ENCODE results near the gene TMEM176B. TPM values are rescaled to one million over a fixed set of nuclear protein-coding genes. Genes with fewer than 3 reads are reported as not detected.
"Not testable (repeated sequence)": the region's sequence is repeated elsewhere in the genome, so short reads cannot be mapped to it uniquely, and the experiment has no call there.

Gene TMEM176B
- total and polyA plus RNA-seq, 5 donors: 101 to 344 (median 158) TPM

DNA sequence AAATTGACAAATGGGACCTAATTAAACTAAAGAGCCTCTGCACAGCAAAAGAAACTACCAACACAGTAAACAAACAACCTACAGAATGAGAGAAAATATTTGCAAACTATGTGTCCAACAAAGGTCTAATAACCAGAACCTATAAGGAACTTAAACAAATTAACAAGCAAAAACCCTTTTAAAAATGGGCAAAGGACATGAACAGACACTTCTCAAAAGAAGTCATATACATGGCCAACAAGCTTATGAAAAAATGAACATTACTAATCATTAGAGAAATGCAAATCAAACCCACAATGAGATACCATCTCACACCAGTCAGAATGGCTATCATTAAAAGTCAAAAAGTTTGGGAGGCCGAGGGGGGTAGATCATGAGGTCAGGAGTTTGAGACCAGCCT lies 26.0 kb downstream of the TMEM176B start:
- H3K4me1 ChIP-seq (ENCODE audit: control insufficient read depth, insufficient read depth, low read length); H3K9me3 ChIP-seq (ENCODE audit: control insufficient read depth, low read length); H3K27me3 ChIP-seq (ENCODE audit: control insufficient read depth, insufficient read depth); ATAC-seq; H3K27ac ChIP-seq (ENCODE audit: low read length); DNase-seq; H3K4me3 ChIP-seq (ENCODE audit: low read length): not testable (repeated sequence)
- 80% methylated on average over 1 of the region's 1 CpG for WGBS
- intact Hi-C loops (cut with DNase I): loop anchor here in 3 of 4 donors (10.0 kb wide), 2 partner anchors 211 to 221 kb away; partner anchors contain the start of gene NOS3 (in 1 of the 3)

DNA sequence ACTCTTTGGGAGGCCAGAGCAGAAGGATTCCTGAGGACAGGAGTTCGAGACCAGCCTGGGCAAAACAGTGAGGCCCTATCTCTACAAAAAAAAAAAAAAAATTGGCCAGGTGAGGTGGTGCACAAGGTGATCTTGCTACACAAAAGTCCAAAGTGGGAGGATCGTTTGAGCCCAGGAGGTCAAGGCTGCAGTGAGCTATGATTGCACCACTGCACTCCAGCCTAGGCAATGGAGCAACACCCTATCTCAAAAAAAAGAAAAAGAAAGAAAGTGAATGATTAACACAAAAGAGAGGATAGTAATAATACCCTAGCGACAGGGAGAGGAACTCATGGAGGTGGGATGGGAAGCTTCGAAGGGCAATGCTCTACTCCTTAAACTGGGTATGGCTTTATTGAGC lies 30.4 kb downstream of the TMEM176B start:
- no peak overlapping the region for H3K27ac ChIP-seq (ENCODE audit: low read length)
- H3K27me3 ChIP-seq (ENCODE audit: control insufficient read depth, insufficient read depth): no peaks in the 10 kb centered on the region
- intact Hi-C loops (cut with DNase I): loop anchor here in 3 of 4 donors (10.0 kb wide), 2 partner anchors 215 to 225 kb away; partner anchors contain the start of gene NOS3 (in 1 of the 3)
- DNase-seq (no peak), ATAC-seq (no peak)
- H3K4me3 ChIP-seq (ENCODE audit: low read length): no peak overlapping the region
- H3K4me1 ChIP-seq (ENCODE audit: control insufficient read depth, insufficient read depth, low read length): no peaks in the 10 kb centered on the region
- no peaks in the 10 kb centered on the region for H3K9me3 ChIP-seq (ENCODE audit: control insufficient read depth, low read length)
- 90% methylated on average over 4 of the region's 4 CpGs for WGBS

- no peaks in the 10 kb centered on the region for H3K27me3 ChIP-seq (ENCODE audit: control insufficient read depth, insufficient read depth)
- no peak overlapping the region for H3K27ac ChIP-seq (ENCODE audit: low read length)
- DNase-seq (no peak), ATAC-seq (peak in 1 of 2 donors; percentile 53)
- H3K9me3 ChIP-seq (ENCODE audit: control insufficient read depth, low read length): no peaks in the 10 kb centered on the region
- intact Hi-C loops (cut with DNase I): no loop called here
- no peaks in the 10 kb centered on the region for H3K4me1 ChIP-seq (ENCODE audit: control insufficient read depth, insufficient read depth, low read length)
- H3K4me3 ChIP-seq (ENCODE audit: low read length): no peak overlapping the region
Observed at GRCh38 chr7:150766334-150766709, 33.8 kb downstream of the TMEM176B start.

GRCh38 chr7:150759479-150759878 lies 40.7 kb downstream of the TMEM176B start:
- H3K9me3 ChIP-seq (ENCODE audit: control insufficient read depth, low read length): no peaks in the 10 kb centered on the region
- intact Hi-C loops (cut with DNase I): loop anchor here in 2 of 4 donors (5.0 to 10.0 kb wide), 2 partner anchors 135 to 312 kb away; no protein-coding TSS in a partner anchor
- peaks cover 6% of the 10 kb centered on the region for H3K4me1 ChIP-seq (ENCODE audit: control insufficient read depth, insufficient read depth, low read length)
- H3K4me3 ChIP-seq (ENCODE audit: low read length): no peak overlapping the region
- no peak overlapping the region for H3K27ac ChIP-seq (ENCODE audit: low read length)
- ATAC-seq (no peak), DNase-seq (no peak)
- WGBS: 72% methylated on average over 1 of the region's 1 CpG
- H3K27me3 ChIP-seq (ENCODE audit: control insufficient read depth, insufficient read depth): no peaks in the 10 kb centered on the region

GRCh38 chr7:150756858-150757257 lies 43.3 kb downstream of the TMEM176B start:
- 44% methylated on average over 1 of the region's 1 CpG for WGBS
- Histone ChIP-seq H3K27me3 (ENCODE audit: control insufficient read depth, insufficient read depth) (no peaks in the 10 kb centered on the region), H3K4me1 (ENCODE audit: control insufficient read depth, insufficient read depth, low read length) (peaks cover 9% of the 10 kb centered on the region), H3K9me3 (ENCODE audit: control insufficient read depth, low read length) (no peaks in the 10 kb centered on the region), H3K27ac (ENCODE audit: low read length) (no peak overlapping the region), H3K4me3 (ENCODE audit: low read length) (no peak overlapping the region)
- ATAC-seq (peak in 1 of 2 donors; percentile 17), DNase-seq (no peak)
- intact Hi-C loops (cut with DNase I): loop anchor here in 2 of 4 donors (5.0 to 10.0 kb wide), 2 partner anchors 132 to 310 kb away; no protein-coding TSS in a partner anchor

DNA sequence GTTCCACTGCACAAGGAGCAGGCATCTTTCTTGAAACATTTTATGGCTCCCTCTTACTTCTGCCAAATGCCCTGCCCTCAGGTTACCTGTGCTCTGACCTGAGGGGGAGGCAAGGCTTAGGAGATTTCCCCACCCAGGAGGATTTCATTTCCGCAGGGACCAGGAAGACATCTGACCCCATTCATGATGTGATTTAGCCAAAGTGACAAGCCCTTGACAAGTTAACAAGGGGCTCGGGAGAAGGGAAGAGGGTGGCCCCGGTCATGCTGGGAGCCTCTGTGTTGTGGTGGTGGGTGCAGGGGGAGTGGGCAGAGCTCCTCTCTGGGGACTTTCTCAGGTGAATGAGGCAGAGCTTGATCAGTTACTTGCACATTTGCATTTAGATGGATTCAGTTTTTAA lies 44.0 kb downstream of the TMEM176B start:
- 60% methylated on average over 3 of the region's 3 CpGs for WGBS
- no peak for DNase-seq
- H3K4me1 ChIP-seq (ENCODE audit: control insufficient read depth, insufficient read depth, low read length): peaks cover 9% of the 10 kb centered on the region
- H3K27me3 ChIP-seq (ENCODE audit: control insufficient read depth, insufficient read depth): no peaks in the 10 kb centered on the region
- no peak for ATAC-seq
- peak overlapping the region; percentile 81 for H3K27ac ChIP-seq (ENCODE audit: low read length)
- H3K9me3 ChIP-seq (ENCODE audit: control insufficient read depth, low read length): no peaks in the 10 kb centered on the region
- intact Hi-C loops (cut with DNase I): loop anchor here in 2 of 4 donors (5.0 to 10.0 kb wide), 2 partner anchors 131 to 309 kb away; no protein-coding TSS in a partner anchor
- no peak overlapping the region for H3K4me3 ChIP-seq (ENCODE audit: low read length)

DNA sequence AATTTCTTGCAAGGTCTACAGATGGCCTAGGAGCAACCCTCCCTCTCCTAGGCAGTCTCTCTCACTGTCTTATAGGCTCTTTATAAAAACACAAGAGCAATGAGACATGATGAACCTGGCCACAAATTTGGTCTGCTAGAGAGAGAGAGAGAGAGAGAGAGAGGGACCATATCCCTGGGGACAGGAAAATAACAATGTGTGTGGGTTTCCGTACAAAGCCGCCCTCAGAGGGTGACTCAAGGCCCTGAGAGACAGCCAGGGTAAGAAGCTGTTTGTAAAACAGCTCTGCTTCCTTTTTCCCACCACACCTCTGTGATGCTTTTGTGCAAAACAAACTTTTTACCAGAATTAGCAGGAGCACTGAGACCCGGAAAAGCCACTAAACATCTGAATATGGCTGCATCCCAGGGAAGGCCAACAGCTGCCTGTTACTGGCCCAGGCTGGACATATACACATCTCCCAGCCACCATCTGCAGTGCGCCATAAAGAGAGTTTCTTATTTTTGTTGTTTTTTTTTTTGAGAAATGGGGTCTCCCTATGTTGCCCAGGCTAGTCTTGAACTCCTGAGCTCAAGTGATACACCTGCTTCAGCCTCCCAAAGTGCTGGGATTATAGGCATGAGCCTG lies 44.6 kb downstream of the TMEM176B start:
- Histone ChIP-seq H3K27me3 (ENCODE audit: control insufficient read depth, insufficient read depth) (no peaks in the 10 kb centered on the region), H3K4me3 (ENCODE audit: low read length) (no peak overlapping the region), H3K4me1 (ENCODE audit: control insufficient read depth, insufficient read depth, low read length) (peaks cover 9% of the 10 kb centered on the region), H3K9me3 (ENCODE audit: control insufficient read depth, low read length) (no peaks in the 10 kb centered on the region), H3K27ac (ENCODE audit: low read length) (peak overlapping the region; percentile 81)
- intact Hi-C loops (cut with DNase I): loop anchor here in 3 of 4 donors (2.0 to 10.0 kb wide), 3 partner anchors 131 to 308 kb away; partner anchors contain the start of gene GIMAP8 (in 1 of the 3)
- 53% methylated on average over 4 of the region's 4 CpGs for WGBS
- ATAC-seq (peak; percentile 64 to 79), DNase-seq (peak in 2 of 3 donors; percentile 37 to 40)

DNA sequence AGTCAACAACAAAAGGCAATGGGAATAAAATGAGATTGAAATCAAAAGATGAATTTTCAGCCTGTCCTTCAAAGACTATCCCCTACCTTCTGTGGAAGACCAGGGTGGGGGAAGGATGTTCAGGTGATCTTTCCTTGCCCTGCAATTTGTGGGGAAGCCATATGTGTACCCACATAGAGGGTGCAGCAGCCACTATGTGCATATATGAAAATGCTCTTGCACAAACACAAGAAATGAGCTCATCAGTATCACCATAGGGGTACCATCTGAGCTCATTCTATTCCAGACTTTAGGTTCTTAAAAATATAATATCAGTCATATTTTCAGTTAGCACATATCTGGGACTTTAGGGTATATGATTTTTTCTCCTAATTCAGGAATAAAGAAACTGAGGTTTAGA lies 45.2 kb downstream of the TMEM176B start:
- intact Hi-C loops (cut with DNase I): loop anchor here in 3 of 4 donors (2.0 to 10.0 kb wide), 3 partner anchors 130 to 308 kb away; partner anchors contain the start of gene GIMAP8 (in 1 of the 3)
- no peak for DNase-seq
- H3K27ac ChIP-seq (ENCODE audit: low read length): peak overlapping the region; percentile 81
- ATAC-seq: no peak
- H3K4me1 ChIP-seq (ENCODE audit: control insufficient read depth, insufficient read depth, low read length): peaks cover 9% of the 10 kb centered on the region
- no peak overlapping the region for H3K4me3 ChIP-seq (ENCODE audit: low read length)
- H3K27me3 ChIP-seq (ENCODE audit: control insufficient read depth, insufficient read depth): no peaks in the 10 kb centered on the region
- H3K9me3 ChIP-seq (ENCODE audit: control insufficient read depth, low read length): no peaks in the 10 kb centered on the region

DNA sequence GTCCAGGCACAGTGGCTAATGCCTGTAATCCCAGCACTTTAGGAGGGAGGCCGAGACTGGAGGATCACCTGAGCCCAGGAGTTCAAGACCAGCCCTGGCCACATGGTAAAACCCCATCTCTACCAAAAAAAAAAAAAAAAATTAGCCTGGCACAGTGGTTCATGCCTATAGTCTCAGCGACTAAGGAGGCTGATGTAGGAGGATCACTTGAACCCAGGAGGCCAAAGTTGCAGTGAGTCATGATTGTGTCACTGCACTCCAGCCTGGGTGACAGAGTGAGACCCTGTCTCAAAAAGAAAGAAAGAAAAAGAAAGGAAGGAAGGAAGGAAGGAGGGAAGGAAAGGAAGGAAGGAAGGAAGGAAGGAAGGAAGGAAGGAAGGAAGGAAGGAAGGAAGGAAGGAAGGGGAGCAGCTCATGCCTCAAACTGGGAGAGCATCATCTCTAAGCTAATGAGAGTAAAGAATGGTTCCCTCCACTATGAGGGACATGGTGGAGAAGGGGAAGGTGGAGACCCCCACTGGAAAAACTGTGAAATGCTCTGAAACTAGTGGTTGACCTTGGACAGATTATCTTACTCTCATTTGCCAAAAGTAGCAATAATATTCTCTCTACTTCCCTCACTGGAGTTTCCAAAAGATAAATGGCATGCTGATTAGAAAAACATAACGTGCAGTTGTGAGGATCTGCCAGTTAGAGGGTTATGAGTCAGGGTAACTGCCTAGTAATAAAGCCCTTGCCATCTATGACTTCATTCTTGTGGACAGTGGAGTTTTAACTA lies 46.1 kb downstream of the TMEM176B start:
- intact Hi-C loops (cut with DNase I): loop anchor here in 2 of 4 donors (2.0 to 10.0 kb wide), 2 partner anchors 129 to 303 kb away; partner anchors contain the start of gene GIMAP8 (in 1 of the 2)
- Histone ChIP-seq H3K9me3 (ENCODE audit: control insufficient read depth, low read length) (no peaks in the 10 kb centered on the region), H3K27ac (ENCODE audit: low read length) (peak overlapping the region; percentile 5), H3K4me1 (ENCODE audit: control insufficient read depth, insufficient read depth, low read length) (peaks cover 9% of the 10 kb centered on the region), H3K27me3 (ENCODE audit: control insufficient read depth, insufficient read depth) (no peaks in the 10 kb centered on the region), H3K4me3 (ENCODE audit: low read length) (no peak overlapping the region)
- peak; percentile 54 to 71 for ATAC-seq
- DNase-seq: no peak
- 42% methylated on average over 3 of the region's 3 CpGs for WGBS

DNA sequence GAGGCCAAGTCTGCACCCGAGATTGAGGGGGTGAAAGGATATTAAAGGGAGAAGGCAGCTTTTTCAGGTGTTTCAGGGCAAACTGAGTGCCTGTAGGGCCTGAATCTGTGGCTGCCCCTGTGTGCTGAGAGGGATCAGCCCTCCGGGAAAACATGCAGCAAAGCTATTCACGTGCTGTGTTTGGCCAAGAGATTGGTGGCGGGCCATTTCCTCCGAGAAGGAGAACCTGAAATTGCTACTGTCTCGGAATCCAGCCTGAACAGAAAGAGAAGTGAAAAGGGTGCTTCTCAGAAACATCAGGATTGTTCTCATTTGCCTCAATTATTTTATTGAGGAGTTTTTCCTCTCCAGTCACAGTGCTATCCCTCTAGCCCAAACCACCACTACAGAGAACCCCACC lies 46.9 kb downstream of the TMEM176B start:
- DNase-seq (peak in 2 of 3 donors; percentile 49 to 57), ATAC-seq (no peak)
- Histone ChIP-seq H3K27me3 (ENCODE audit: control insufficient read depth, insufficient read depth) (no peaks in the 10 kb centered on the region), H3K4me3 (ENCODE audit: low read length) (no peak overlapping the region), H3K9me3 (ENCODE audit: control insufficient read depth, low read length) (no peaks in the 10 kb centered on the region), H3K4me1 (ENCODE audit: control insufficient read depth, insufficient read depth, low read length) (peaks cover 9% of the 10 kb centered on the region), H3K27ac (ENCODE audit: low read length) (no peak overlapping the region)
- intact Hi-C loops (cut with DNase I): loop anchor here in 1 of 4 donors (10.0 kb wide), 1 partner anchor 128 kb away; no protein-coding TSS in a partner anchor
- 49% methylated on average over 6 of the region's 6 CpGs for WGBS

DNA sequence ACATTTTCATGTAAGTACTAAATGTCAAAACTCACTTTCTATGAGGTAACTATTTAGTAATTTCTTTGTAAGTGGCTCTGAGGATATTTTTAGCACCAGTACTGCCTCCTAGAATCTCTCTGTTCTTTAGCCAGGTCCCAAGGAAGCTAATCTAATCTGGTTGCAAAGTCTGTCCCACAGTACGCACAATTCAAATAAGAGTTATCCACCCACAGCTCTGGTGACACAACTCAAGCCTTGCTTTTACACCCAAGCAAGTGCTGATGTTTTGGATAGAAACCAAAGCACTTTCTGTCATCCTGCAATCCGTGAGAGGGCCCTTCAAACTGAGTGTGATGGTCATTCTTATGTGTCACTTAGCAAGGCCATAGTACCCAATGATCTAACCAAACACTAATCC lies 48.5 kb downstream of the TMEM176B start:
- DNase-seq (no peak), ATAC-seq (peak; percentile 87 to 89)
- Histone ChIP-seq H3K27ac (ENCODE audit: low read length) (peak overlapping the region; percentile 72), H3K4me3 (ENCODE audit: low read length) (no peak overlapping the region), H3K9me3 (ENCODE audit: control insufficient read depth, low read length) (no peaks in the 10 kb centered on the region), H3K4me1 (ENCODE audit: control insufficient read depth, insufficient read depth, low read length) (peaks cover 9% of the 10 kb centered on the region), H3K27me3 (ENCODE audit: control insufficient read depth, insufficient read depth) (no peaks in the 10 kb centered on the region)
- WGBS: 13% methylated on average over 2 of the region's 2 CpGs
- intact Hi-C loops (cut with DNase I): loop anchor here in 1 of 4 donors (10.0 kb wide), 1 partner anchor 127 kb away; no protein-coding TSS in a partner anchor

All from right cardiac atrium (tissue), 5 donors.